Measurements from ENCODE around the gene GRAMD1B. TPM values are rescaled to one million over a fixed set of nuclear protein-coding genes. Genes with fewer than 3 reads are reported as not detected.
A peak's percentile ranks its signal among the peaks of the same experiment; 100 is the strongest.

The GRAMD1B gene
- total RNA-seq, 1 donor from 2014 or later: 159 TPM

GRCh38 chr11:123526027-123526805 lies 96.1 kb downstream of the GRAMD1B start:
- peaks cover 3% of the 10 kb centered on the region for H3K9me3 Mint-ChIP-seq
- DNase-seq (ENCODE audit: low spot score): no peak
- intact Hi-C loops (cut with micrococcal nuclease): no loop called here
- peaks cover 15% of the 10 kb centered on the region for H3K4me1 Mint-ChIP-seq (ENCODE audit: low read depth)
- peaks cover 29% of the 10 kb centered on the region for H3K36me3 Mint-ChIP-seq (ENCODE audit: low read depth)
- H3K27ac Mint-ChIP-seq: no peak overlapping the region
- no peak overlapping the region for H3K4me3 Mint-ChIP-seq (ENCODE audit: low read depth)
- no peaks in the 10 kb centered on the region for H3K27me3 Mint-ChIP-seq (ENCODE audit: low read depth)

GRCh38 chr11:123526918-123527317 lies 96.8 kb downstream of the GRAMD1B start:
- Mint-ChIP-seq H3K36me3 (ENCODE audit: low read depth) (peaks cover 28% of the 10 kb centered on the region), H3K9me3 (no peaks in the 10 kb centered on the region), H3K27me3 (ENCODE audit: low read depth) (no peaks in the 10 kb centered on the region), H3K4me3 (ENCODE audit: low read depth) (no peak overlapping the region), H3K4me1 (ENCODE audit: low read depth) (peaks cover 18% of the 10 kb centered on the region), H3K27ac (no peak overlapping the region)
- DNase-seq (ENCODE audit: low spot score): no peak
- intact Hi-C loops (cut with micrococcal nuclease): no loop called here

GRCh38 chr11:123527526-123527925 lies 97.5 kb downstream of the GRAMD1B start:
- no peaks in the 10 kb centered on the region for H3K9me3 Mint-ChIP-seq
- peaks cover 19% of the 10 kb centered on the region for H3K4me1 Mint-ChIP-seq (ENCODE audit: low read depth)
- H3K4me3 Mint-ChIP-seq (ENCODE audit: low read depth): no peak overlapping the region
- no peaks in the 10 kb centered on the region for H3K27me3 Mint-ChIP-seq (ENCODE audit: low read depth)
- H3K36me3 Mint-ChIP-seq (ENCODE audit: low read depth): peaks cover 28% of the 10 kb centered on the region
- DNase-seq (ENCODE audit: low spot score): no peak
- H3K27ac Mint-ChIP-seq: no peak overlapping the region
- intact Hi-C loops (cut with micrococcal nuclease): no loop called here

- no peaks in the 10 kb centered on the region for H3K27me3 Mint-ChIP-seq (ENCODE audit: low read depth)
- no peaks in the 10 kb centered on the region for H3K9me3 Mint-ChIP-seq
- H3K27ac Mint-ChIP-seq: no peak overlapping the region
- no peak for DNase-seq (ENCODE audit: low spot score)
- peaks cover 28% of the 10 kb centered on the region for H3K36me3 Mint-ChIP-seq (ENCODE audit: low read depth)
- no peak overlapping the region for H3K4me3 Mint-ChIP-seq (ENCODE audit: low read depth)
- peaks cover 17% of the 10 kb centered on the region for H3K4me1 Mint-ChIP-seq (ENCODE audit: low read depth)
- intact Hi-C loops (cut with micrococcal nuclease): no loop called here
These were observed 97.9 kb downstream of the GRAMD1B start for GRCh38 chr11:123527947-123528346.

- Mint-ChIP-seq H3K4me1 (ENCODE audit: low read depth) (peaks cover 20% of the 10 kb centered on the region), H3K27ac (no peak overlapping the region), H3K27me3 (ENCODE audit: low read depth) (no peaks in the 10 kb centered on the region), H3K36me3 (ENCODE audit: low read depth) (peaks cover 29% of the 10 kb centered on the region), H3K9me3 (no peaks in the 10 kb centered on the region), H3K4me3 (ENCODE audit: low read depth) (no peak overlapping the region)
- no peak for DNase-seq (ENCODE audit: low spot score)
- intact Hi-C loops (cut with micrococcal nuclease): no loop called here
These were observed 101.3 kb downstream of the GRAMD1B start for GRCh38 chr11:123531325-123531724.

- no peak for DNase-seq (ENCODE audit: low spot score)
- Mint-ChIP-seq H3K9me3 (no peaks in the 10 kb centered on the region), H3K36me3 (ENCODE audit: low read depth) (peaks cover 29% of the 10 kb centered on the region), H3K27ac (no peak overlapping the region), H3K4me3 (ENCODE audit: low read depth) (no peak overlapping the region), H3K27me3 (ENCODE audit: low read depth) (no peaks in the 10 kb centered on the region), H3K4me1 (ENCODE audit: low read depth) (peaks cover 26% of the 10 kb centered on the region)
- intact Hi-C loops (cut with micrococcal nuclease): no loop called here
These were observed 102.1 kb downstream of the GRAMD1B start for GRCh38 chr11:123532131-123532530.

GRCh38 chr11:123535401-123535800 lies 105.3 kb downstream of the GRAMD1B start:
- intact Hi-C loops (cut with micrococcal nuclease): no loop called here
- H3K4me1 Mint-ChIP-seq (ENCODE audit: low read depth): peaks cover 18% of the 10 kb centered on the region
- H3K27ac Mint-ChIP-seq: no peak overlapping the region
- H3K9me3 Mint-ChIP-seq: no peaks in the 10 kb centered on the region
- peaks cover 28% of the 10 kb centered on the region for H3K36me3 Mint-ChIP-seq (ENCODE audit: low read depth)
- no peaks in the 10 kb centered on the region for H3K27me3 Mint-ChIP-seq (ENCODE audit: low read depth)
- no peak overlapping the region for H3K4me3 Mint-ChIP-seq (ENCODE audit: low read depth)
- DNase-seq (ENCODE audit: low spot score): no peak

- Mint-ChIP-seq H3K27me3 (ENCODE audit: low read depth) (no peaks in the 10 kb centered on the region), H3K36me3 (ENCODE audit: low read depth) (peaks cover 20% of the 10 kb centered on the region), H3K4me3 (ENCODE audit: low read depth) (no peak overlapping the region), H3K4me1 (ENCODE audit: low read depth) (peaks cover 15% of the 10 kb centered on the region), H3K27ac (peak overlapping the region; percentile 18), H3K9me3 (no peaks in the 10 kb centered on the region)
- no peak for DNase-seq (ENCODE audit: low spot score)
- intact Hi-C loops (cut with micrococcal nuclease): no loop called here
These were observed 106.8 kb downstream of the GRAMD1B start for GRCh38 chr11:123536690-123537437.

- H3K4me1 Mint-ChIP-seq (ENCODE audit: low read depth): peaks cover 19% of the 10 kb centered on the region
- intact Hi-C loops (cut with micrococcal nuclease): no loop called here
- H3K36me3 Mint-ChIP-seq (ENCODE audit: low read depth): peaks cover 26% of the 10 kb centered on the region
- no peak overlapping the region for H3K4me3 Mint-ChIP-seq (ENCODE audit: low read depth)
- no peaks in the 10 kb centered on the region for H3K9me3 Mint-ChIP-seq
- H3K27ac Mint-ChIP-seq: peak overlapping the region; percentile 3
- no peak for DNase-seq (ENCODE audit: low spot score)
- no peaks in the 10 kb centered on the region for H3K27me3 Mint-ChIP-seq (ENCODE audit: low read depth)
These were observed 107.7 kb downstream of the GRAMD1B start for GRCh38 chr11:123537726-123538125.

GRCh38 chr11:123543797-123544196 lies 113.7 kb downstream of the GRAMD1B start:
- Mint-ChIP-seq H3K36me3 (ENCODE audit: low read depth) (peaks cover 23% of the 10 kb centered on the region), H3K4me3 (ENCODE audit: low read depth) (no peak overlapping the region), H3K9me3 (no peaks in the 10 kb centered on the region)

GRCh38 chr11:123544631-123545375 lies 114.7 kb downstream of the GRAMD1B start:
- Mint-ChIP-seq H3K36me3 (ENCODE audit: low read depth) (peaks cover 16% of the 10 kb centered on the region), H3K27me3 (ENCODE audit: low read depth) (no peaks in the 10 kb centered on the region), H3K27ac (no peak overlapping the region), H3K4me1 (ENCODE audit: low read depth) (peaks cover 27% of the 10 kb centered on the region), H3K9me3 (no peaks in the 10 kb centered on the region), H3K4me3 (ENCODE audit: low read depth) (no peak overlapping the region)
- intact Hi-C loops (cut with micrococcal nuclease): no loop called here
- no peak for DNase-seq (ENCODE audit: low spot score)

More at GRCh38 chr11:123543797-123544196, 113.7 kb downstream of the GRAMD1B start:
- intact Hi-C loops (cut with micrococcal nuclease): no loop called here
- H3K27me3 Mint-ChIP-seq (ENCODE audit: low read depth): no peaks in the 10 kb centered on the region
- H3K27ac Mint-ChIP-seq: no peak overlapping the region
- no peak for DNase-seq (ENCODE audit: low spot score)
- H3K4me1 Mint-ChIP-seq (ENCODE audit: low read depth): peaks cover 23% of the 10 kb centered on the region

- Mint-ChIP-seq H3K36me3 (ENCODE audit: low read depth) (peaks cover 13% of the 10 kb centered on the region), H3K27ac (no peak overlapping the region), H3K27me3 (ENCODE audit: low read depth) (no peaks in the 10 kb centered on the region), H3K9me3 (no peaks in the 10 kb centered on the region), H3K4me1 (ENCODE audit: low read depth) (peaks cover 35% of the 10 kb centered on the region), H3K4me3 (ENCODE audit: low read depth) (no peak overlapping the region)
- intact Hi-C loops (cut with micrococcal nuclease): no loop called here
- DNase-seq (ENCODE audit: low spot score): no peak
These were observed 115.7 kb downstream of the GRAMD1B start for GRCh38 chr11:123545726-123546270.

Measured in activated T-helper 2 cell treated with anti-CD3 and anti-CD28 coated beads, Interferon-gamma antibody, Interleukin-2, Interleukin-4, amounts not matched to agents 10 μg/mL and 5 μg/mL and 100 μg/mL, durations not matched to agents 14 hours and 24 hours and 36 hours (primary cell).